CD14-positive monocyte (primary cell): ENCODE data around the gene LYPD8. TPM values are rescaled to one million over a fixed set of nuclear protein-coding genes. Genes with fewer than 3 reads are reported as not detected.

ENCODE experiments used
- DNase-seq, 3 donors: peaks; one replicate each; pipeline ENCODE4 v3.0.0-alpha.2; 2011 to 2022
- H2AFZ ChIP-seq: 2 replicates; pipeline ENCODE4 v1.6.0; 2012; ENCODE audit warnings: mild to moderate bottlenecking, low read depth, low read length, inconsistent platforms; ENCODE audit not compliant: insufficient read depth, poor library complexity, severe bottlenecking
- H3K27ac ChIP-seq, 2 donors: 1 replicate in 1 of 2; 2 replicates in 1 of 2; pipeline ENCODE4 v1.5.1; 2012 to 2013; ENCODE audit warnings: low read length in 2 of 2, control low read depth in 1 of 2, inconsistent platforms in 1 of 2, low read depth in 1 of 2, mild to moderate bottlenecking in 1 of 2
- H3K27me3 ChIP-seq, 2 donors: one replicate each; pipeline versions ENCODE4 v1.6.0 to v1.6.1; 2011 to 2013; ENCODE audit warnings: low read length in 2 of 2; ENCODE audit not compliant: control insufficient read depth in 2 of 2, insufficient read depth in 2 of 2
- H3K36me3 ChIP-seq, 2 donors: replicated peaks in 1 of 2; 1 replicate in 1 of 2; 2 replicates in 1 of 2; pipeline versions ENCODE4 v1.5.1 to v1.6.1; 2012 to 2013; ENCODE audit warnings: low read length in 2 of 2, control low read depth in 1 of 2, inconsistent platforms in 1 of 2, mild to moderate bottlenecking in 1 of 2; ENCODE audit not compliant: insufficient read depth in 2 of 2, control insufficient read depth in 1 of 2
- H3K4me1 ChIP-seq, 2 donors: 1 replicate in 1 of 2; 2 replicates in 1 of 2; pipeline versions ENCODE4 v1.5.1 to v1.6.1; 2012 to 2013; ENCODE audit warnings: low read length in 2 of 2, control low read depth in 1 of 2, inconsistent platforms in 1 of 2, mild to moderate bottlenecking in 1 of 2, moderate library complexity in 1 of 2; ENCODE audit not compliant: insufficient read depth in 2 of 2, control insufficient read depth in 1 of 2
- H3K4me2 ChIP-seq: replicated peaks from 2 replicates; pipeline ENCODE3; 2012; ENCODE audit warnings: low read length, moderate library complexity, mild to moderate bottlenecking; ENCODE audit not compliant: poor library complexity, severe bottlenecking; ENCODE audit errors: extremely low read depth
- H3K4me3 ChIP-seq, 3 experiments: fragments of 200-600 bp in 1 of 3; sonication (generic) in 1 of 3; replicated peaks in 1 of 3; 1 replicate in 2 of 3; 2 replicates in 1 of 3; pipeline ENCODE4 v1.5.1; 2011 to 2013; ENCODE audit warnings: low read length in 3 of 3, mild to moderate bottlenecking in 3 of 3, control low read depth in 2 of 3, low read depth in 2 of 3, inconsistent platforms in 1 of 3, moderate library complexity in 1 of 3
- H3K79me2 ChIP-seq: 2 replicates; pipeline ENCODE4 v1.6.0; 2012; ENCODE audit warnings: mild to moderate bottlenecking, control low read depth, inconsistent platforms, low read length, moderate library complexity; ENCODE audit not compliant: insufficient read depth
- H3K9ac ChIP-seq: 2 replicates; pipeline ENCODE4 v1.6.0; 2017; ENCODE audit warnings: low read length, mild to moderate bottlenecking; ENCODE audit not compliant: insufficient read depth, poor library complexity, severe bottlenecking
- H3K9me3 ChIP-seq, 2 donors: replicated peaks in 1 of 2; 1 replicate in 1 of 2; 2 replicates in 1 of 2; pipeline versions ENCODE4 v1.5.1 to v1.6.1; 2012 to 2013; ENCODE audit warnings: low read length in 2 of 2, control low read depth in 1 of 2; ENCODE audit not compliant: control insufficient read depth in 1 of 2, insufficient read depth in 1 of 2
- H4K20me1 ChIP-seq: 2 replicates; pipeline ENCODE4 v1.6.0; 2012; ENCODE audit warnings: mild to moderate bottlenecking, low read length, control low read depth, moderate library complexity; ENCODE audit not compliant: insufficient read depth
- H3K27ac Mint-ChIP-seq, 7 donors: one replicate each; pipeline ENCODE4 v1.8.0; 2020; ENCODE audit warnings: mild to moderate bottlenecking in 7 of 7, mixed read lengths in 7 of 7, moderate library complexity in 6 of 7, inconsistent platforms in 2 of 7
- H3K27me3 Mint-ChIP-seq, 3 donors: one replicate each; pipeline ENCODE4 v1.8.0; 2021 to 2022; ENCODE audit warnings: low read depth in 3 of 3, mild to moderate bottlenecking in 3 of 3, mixed read lengths in 3 of 3, moderate library complexity in 3 of 3, inconsistent platforms in 1 of 3
- H3K36me3 Mint-ChIP-seq, 2 donors: one replicate each; pipeline ENCODE4 v1.8.0; 2020; ENCODE audit warnings: mixed read lengths in 2 of 2, inconsistent platforms in 1 of 2, mild to moderate bottlenecking in 1 of 2
- H3K4me1 Mint-ChIP-seq: one replicate; pipeline ENCODE4 v1.8.0; 2020; ENCODE audit warnings: mild to moderate bottlenecking, mixed read lengths
- H3K4me3 Mint-ChIP-seq, 2 donors: one replicate each; pipeline ENCODE4 v1.8.0; 2020; ENCODE audit warnings: mild to moderate bottlenecking in 2 of 2, mixed read lengths in 2 of 2, moderate library complexity in 1 of 2
- H3K9me3 Mint-ChIP-seq, 7 donors: one replicate each; pipeline ENCODE4 v1.8.0; 2020 to 2022; ENCODE audit warnings: mixed read lengths in 7 of 7, mild to moderate bottlenecking in 6 of 7, moderate library complexity in 6 of 7, inconsistent platforms in 2 of 7
- WGBS: methylation state at CpG from one replicate; pipeline ENCODE4 v1.1.5; 2013; ENCODE audit warnings: missing lambda C conversion rate; ENCODE audit not compliant: insufficient coverage; 5-methylcytosine and 5-hydroxymethylcytosine counted together
- intact Hi-C, 2 donors: fragments of 100-400 bp; cut with micrococcal nuclease; formaldehyde crosslinking; loops; one replicate each; pipeline versions ENCODE4 v1.15.0 to v1.15.1; 2023
- polyA plus RNA-seq, 3 donors: library from polyadenylated mRNA; depleted of rRNA in 1 of 3; unstranded in 2 of 3; stranded (reverse) in 1 of 3; fragments of 300-500 nt in 2 of 3; fragments of >200 nt in 1 of 3; fragmentation: Illumina TruSeq in 2 of 3; gene quantifications; 1 replicate in 2 of 3; 2 replicates in 1 of 3; pipeline ENCODE4 v1.2.3, GENCODE V29; 2012 to 2021
- TF ChIP-seq, protein P1 (sequence below): fragments of 200-600 bp; IDR thresholded peaks from one replicate; pipeline ENCODE4 v1.8.0; 2022; ENCODE audit warnings: antibody characterized with exemption, mild to moderate bottlenecking

LYPD8 gene
- polyA plus RNA-seq, 3 donors: 0.17 TPM; not detected in 2

DNA sequence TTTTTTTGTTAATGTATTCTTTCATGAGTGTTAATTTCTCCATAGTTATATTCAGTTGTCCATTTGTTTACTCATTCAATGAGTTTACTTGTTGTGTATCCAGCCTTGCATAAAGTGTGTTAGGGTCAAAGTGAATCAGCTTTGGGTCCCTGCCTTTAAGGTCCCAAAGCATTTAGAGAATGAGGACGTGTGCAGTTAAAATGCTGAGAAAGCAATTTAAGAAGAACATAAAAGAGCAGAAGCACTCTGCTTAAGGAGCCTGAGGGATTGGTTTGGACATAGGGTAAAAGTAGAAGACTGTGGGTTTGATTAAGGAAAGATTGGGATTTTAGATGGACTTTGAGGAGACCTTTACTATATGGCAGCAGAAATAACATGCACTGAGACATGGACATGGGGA is 56.5 kb downstream of the LYPD8 start:
- H3K36me3 ChIP-seq: no peaks in the 10 kb centered on the region
- no peak overlapping the region for H3K4me3 Mint-ChIP-seq
- H3K27ac ChIP-seq: no peak overlapping the region
- no peaks in the 10 kb centered on the region for H3K9me3 ChIP-seq
- H3K4me3 ChIP-seq: no peak overlapping the region
- no peaks in the 10 kb centered on the region for H3K27me3 ChIP-seq
- intact Hi-C loops: no loop called here
- WGBS: 56% methylated on average over 1 of the region's 1 CpG
- peaks cover 9% of the 10 kb centered on the region for H3K4me1 Mint-ChIP-seq
- H3K9me3 Mint-ChIP-seq: peaks cover 0 to 1% (median 0%) of the 10 kb centered on the region in 7 donors
- H3K36me3 Mint-ChIP-seq: no peaks in the 10 kb centered on the region
- no peak for DNase-seq
- no peak overlapping the region for H3K27ac Mint-ChIP-seq
- H3K79me2 ChIP-seq: no peaks in the 10 kb centered on the region
- H3K9ac ChIP-seq: no peak overlapping the region
- H2AFZ ChIP-seq: no peak overlapping the region
- no peaks in the 10 kb centered on the region for H4K20me1 ChIP-seq
- TF ChIP-seq, protein P1, sequence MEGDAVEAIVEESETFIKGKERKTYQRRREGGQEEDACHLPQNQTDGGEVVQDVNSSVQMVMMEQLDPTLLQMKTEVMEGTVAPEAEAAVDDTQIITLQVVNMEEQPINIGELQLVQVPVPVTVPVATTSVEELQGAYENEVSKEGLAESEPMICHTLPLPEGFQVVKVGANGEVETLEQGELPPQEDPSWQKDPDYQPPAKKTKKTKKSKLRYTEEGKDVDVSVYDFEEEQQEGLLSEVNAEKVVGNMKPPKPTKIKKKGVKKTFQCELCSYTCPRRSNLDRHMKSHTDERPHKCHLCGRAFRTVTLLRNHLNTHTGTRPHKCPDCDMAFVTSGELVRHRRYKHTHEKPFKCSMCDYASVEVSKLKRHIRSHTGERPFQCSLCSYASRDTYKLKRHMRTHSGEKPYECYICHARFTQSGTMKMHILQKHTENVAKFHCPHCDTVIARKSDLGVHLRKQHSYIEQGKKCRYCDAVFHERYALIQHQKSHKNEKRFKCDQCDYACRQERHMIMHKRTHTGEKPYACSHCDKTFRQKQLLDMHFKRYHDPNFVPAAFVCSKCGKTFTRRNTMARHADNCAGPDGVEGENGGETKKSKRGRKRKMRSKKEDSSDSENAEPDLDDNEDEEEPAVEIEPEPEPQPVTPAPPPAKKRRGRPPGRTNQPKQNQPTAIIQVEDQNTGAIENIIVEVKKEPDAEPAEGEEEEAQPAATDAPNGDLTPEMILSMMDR: no peak
- no peak overlapping the region for H3K4me2 ChIP-seq
- H3K4me1 ChIP-seq: peaks cover 3 to 22% of the 10 kb centered on the region in 2 donors
- peaks cover 0 to 5% (median 1%) of the 10 kb centered on the region in 3 donors for H3K27me3 Mint-ChIP-seq

DNA sequence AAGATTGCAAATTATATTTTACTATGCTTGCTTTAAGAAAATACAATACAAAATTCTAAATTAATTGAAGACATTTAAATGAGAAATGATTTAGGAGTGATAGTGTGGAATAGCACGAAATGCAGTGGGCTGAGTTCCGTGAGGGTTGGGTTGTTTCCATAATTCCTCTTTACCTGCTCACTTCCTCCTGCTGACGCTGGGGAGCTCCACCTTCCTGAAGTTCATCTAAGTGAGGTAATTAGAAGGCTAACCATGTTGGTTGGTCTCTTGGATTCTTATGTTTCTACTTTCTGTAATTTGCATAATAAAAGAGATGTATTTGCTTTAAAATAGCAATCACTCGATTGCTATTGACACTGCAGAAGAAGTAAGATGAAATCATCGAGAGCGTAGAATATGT is 57.7 kb downstream of the LYPD8 start:
- Histone ChIP-seq H3K79me2 (no peaks in the 10 kb centered on the region), H3K36me3 (no peaks in the 10 kb centered on the region), H3K4me2 (no peak overlapping the region), H4K20me1 (no peaks in the 10 kb centered on the region), H3K27ac (no peak overlapping the region), H3K4me3 (no peak overlapping the region), H3K4me1 (peaks cover 0 to 13% of the 10 kb centered on the region in 2 donors), H2AFZ (no peak overlapping the region), H3K27me3 (no peaks in the 10 kb centered on the region), H3K9me3 (no peaks in the 10 kb centered on the region), H3K9ac (no peak overlapping the region)
- no peak for DNase-seq
- H3K4me3 Mint-ChIP-seq: no peak overlapping the region
- peaks cover 0 to 1% (median 0%) of the 10 kb centered on the region in 7 donors for H3K9me3 Mint-ChIP-seq
- H3K36me3 Mint-ChIP-seq: no peaks in the 10 kb centered on the region
- TF ChIP-seq, protein P1: no peak
- H3K27me3 Mint-ChIP-seq: peaks cover 0 to 5% (median 1%) of the 10 kb centered on the region in 3 donors
- WGBS: 85% methylated on average over 3 of the region's 6 CpGs
- H3K27ac Mint-ChIP-seq: no peak overlapping the region
- intact Hi-C loops: loop anchor here in 1 of 2 donors (2.0 kb wide), 1 partner anchor 109 kb away; no protein-coding TSS in a partner anchor
- H3K4me1 Mint-ChIP-seq: peaks cover 9% of the 10 kb centered on the region
